ENCODE measurements around the gene C11orf52. TPM values are rescaled to one million over a fixed set of nuclear protein-coding genes. Genes with fewer than 3 reads are reported as not detected.

The C11orf52 gene
- total and polyA plus RNA-seq, 2 of the 8 experiments (the other 6 are each of a cell fraction or from before 2014, with no cell fraction given): 1.7 to 2.7 TPM

DNA sequence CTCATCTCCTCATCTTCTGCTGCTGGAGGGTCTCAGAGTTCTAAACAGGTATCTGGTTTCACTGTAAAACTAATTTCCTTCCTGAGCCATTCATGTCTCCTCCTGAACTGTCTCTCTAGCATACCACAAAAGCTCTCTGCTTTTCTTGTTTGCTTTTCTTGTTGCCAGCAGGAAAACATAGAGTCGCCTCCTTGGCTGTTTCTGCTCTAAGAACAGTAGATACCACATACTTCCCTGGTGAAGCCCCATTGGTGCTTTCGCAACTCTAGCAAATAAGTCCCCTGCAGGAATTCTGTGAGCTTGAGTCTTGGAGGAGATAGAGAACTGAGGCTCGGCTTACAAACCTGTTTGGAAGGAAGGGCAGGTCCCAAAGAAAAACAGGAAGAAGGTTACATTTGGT lies 25.4 kb downstream of the C11orf52 start:
- Histone ChIP-seq H3K23me2 (ENCODE audit: low read depth, low read length) (no peaks in the 10 kb centered on the region; the same call in 1 of the 2 replicates), H3K79me1 (ENCODE audit: low read depth, low read length) (0 out of 2 replicates have a peak, but pooled peaks cover 2% of the 10 kb centered on the region), H3K27ac (ENCODE audit: low read depth, low read length) (no peak overlapping the region), H4K20me1 (replicated peaks in 1 of 2; ENCODE audit: control insufficient read depth in 1 of 2, insufficient read depth in 2 of 2, low read length in 2 of 2) (no peaks in the 10 kb centered on the region), H3K79me2 (ENCODE audit: control insufficient read depth in 1 of 2, insufficient read depth in 2 of 2, low read length in 2 of 2) (peaks cover 0 to 5% of the 10 kb centered on the region in 2 experiments; a peak in 2 of 4 replicates), H3K9ac (replicated peaks in 1 of 4; ENCODE audit: extremely low read depth in 1 of 4, low read depth in 3 of 4, low read length in 3 of 4) (no peak overlapping the region), H2BK5ac (ENCODE audit: low read depth, low read length) (no peak overlapping the region), H2BK15ac (ENCODE audit: low read length) (no peak overlapping the region), H3K4me2 (ENCODE audit: insufficient read depth in 1 of 2, low read depth in 2 of 2, low read length in 2 of 2) (no peak overlapping the region), H3K14ac (ENCODE audit: insufficient read length) (no peak overlapping the region), H2BK20ac (ENCODE audit: low read length) (no peak overlapping the region), H3K4me1 (replicated peaks in 1 of 4; ENCODE audit: control insufficient read depth in 3 of 4, insufficient read depth in 4 of 4, low read length in 3 of 4) (peaks cover 0 to 2% (median 0%) of the 10 kb centered on the region in 4 experiments; a peak in 2 of 7 replicates), H2BK120ac (replicated peaks; ENCODE audit: low read depth, low read length) (no peak overlapping the region), H4K5ac (ENCODE audit: insufficient read length, low read depth, low read length) (no peak overlapping the region), H2AFZ (ENCODE audit: low read length) (no peak overlapping the region), H2BK12ac (ENCODE audit: low read depth, low read length) (no peak overlapping the region), H3K27me3 (replicated peaks in 1 of 4; ENCODE audit: control insufficient read depth in 3 of 4, extremely low read depth in 1 of 4, insufficient read depth in 3 of 4, low read length in 3 of 4) (no peaks in the 10 kb centered on the region), H3K18ac (ENCODE audit: extremely low read depth, low read length) (no peak overlapping the region), H3K56ac (replicated peaks; ENCODE audit: insufficient read length, low read depth, low read length) (no peak overlapping the region), H3K9me3 (ENCODE audit: insufficient read depth in 2 of 2, low read depth in 1 of 2, low read length in 1 of 2) (no peaks in the 10 kb centered on the region), H3K4ac (replicated peaks; ENCODE audit: insufficient read length, low read depth, low read length) (no peak overlapping the region), H3K4me3 (ENCODE audit: extremely low read depth in 1 of 4, insufficient read depth in 2 of 4, low read depth in 3 of 4, low read length in 4 of 4) (no peak overlapping the region), H4K8ac (ENCODE audit: extremely low read depth, insufficient read depth, low read length) (no peak overlapping the region), H3K36me3 (ENCODE audit: control insufficient read depth in 2 of 4, insufficient read depth in 4 of 4, low read length in 3 of 4) (peaks cover 0 to 3% (median 0%) of the 10 kb centered on the region in 4 experiments; a peak in 1 of 8 replicates), H2AK5ac (ENCODE audit: low read depth, low read length) (no peak overlapping the region), H3K23ac (ENCODE audit: insufficient read length) (no peak overlapping the region), H4K91ac (replicated peaks; ENCODE audit: insufficient read length, low read length) (no peak overlapping the region)
- POLR2A ChIA-PET (ENCODE audit: partially characterized antibody): interaction anchor here (1.1 kb wide), 1 partner anchor 32 kb away, joined by 3 read pairs; no protein-coding TSS in a partner anchor
- CTCF ChIA-PET (ENCODE audit: partially characterized antibody): interaction anchor here (1.2 to 25.5 kb wide), 5 partner anchors 9 to 66 kb away, joined by 3 to 565 read pairs (median 4); no protein-coding TSS in a partner anchor
- TF ChIP-seq BCL11A (IDR thresholded peaks at IDR 0.05; ENCODE audit: low read depth in 2 of 2, low read length in 2 of 2): no peak
- no peak for TF ChIP-seq JUN (IDR thresholded peaks at IDR 0.05; ENCODE audit: low read depth, low read length)
- TF ChIP-seq TEAD4 (IDR thresholded peaks at IDR 0.05; ENCODE audit: low read depth, low read length): no peak
- peak; percentile 71 for TF ChIP-seq CEBPB (IDR thresholded peaks at IDR 0.05; ENCODE audit: low read depth, low read length)
- FAIRE-seq (no peak), DNase-seq (ENCODE audit: low read depth in 1 of 2, low spot score in 2 of 2) (no peak)
- WGBS, 2 experiments (ENCODE audit: extremely low coverage in 1 of 2, insufficient coverage in 1 of 2, insufficient read length in 1 of 2, insufficient replicate concordance in 2 of 2, low coverage in 1 of 2, low lambda C conversion rate in 2 of 2, missing lambda C conversion rate in 1 of 2): 83% methylated on average over 3 of the region's 3 CpGs; no CpG with 5 or more reads in 1 of the 2 experiments
